ENCODE results near the gene WWOX.
"Not testable (repeated sequence)": the region's sequence is repeated elsewhere in the genome, so short reads cannot be mapped to it uniquely, and the experiment has no call there.

The WWOX gene

GRCh38 chr16:78576941-78577340 is 477.5 kb downstream of the WWOX start:
- no peak for DNase-seq (ENCODE audit: low read depth)

GRCh38 chr16:78577630-78578029 is 478.2 kb downstream of the WWOX start:
- DNase-seq (ENCODE audit: low read depth) = no peak

- DNase-seq (ENCODE audit: low read depth) = no peak
These were observed 479.6 kb downstream of the WWOX start for GRCh38 chr16:78579020-78579419.

GRCh38 chr16:78583441-78583840 is 484.0 kb downstream of the WWOX start:
- no peak for DNase-seq (ENCODE audit: low read depth)

GRCh38 chr16:78584213-78584860 is 484.9 kb downstream of the WWOX start:
- no peak for DNase-seq (ENCODE audit: low read depth)

- DNase-seq (ENCODE audit: low read depth) = no peak
These were observed 485.5 kb downstream of the WWOX start for GRCh38 chr16:78584991-78585390.

GRCh38 chr16:78589331-78589730 is 489.9 kb downstream of the WWOX start:
- DNase-seq (ENCODE audit: low read depth) = no peak

GRCh38 chr16:78591682-78592103 is 492.2 kb downstream of the WWOX start:
- DNase-seq (ENCODE audit: low read depth) = no peak

GRCh38 chr16:78592111-78592510 is 492.7 kb downstream of the WWOX start:
- no peak for DNase-seq (ENCODE audit: low read depth)

GRCh38 chr16:78593352-78593751 is 493.9 kb downstream of the WWOX start:
- DNase-seq (ENCODE audit: low read depth) = no peak

- no peak for DNase-seq (ENCODE audit: low read depth)
These were observed 494.7 kb downstream of the WWOX start for GRCh38 chr16:78594191-78594590.

GRCh38 chr16:78596348-78596995 is 497.0 kb downstream of the WWOX start:
- DNase-seq (ENCODE audit: low read depth) = no peak

GRCh38 chr16:78596996-78597422 is 497.6 kb downstream of the WWOX start:
- no peak for DNase-seq (ENCODE audit: low read depth)

- no peak for DNase-seq (ENCODE audit: low read depth)
These were observed 498.5 kb downstream of the WWOX start for GRCh38 chr16:78597809-78598570.

- DNase-seq (ENCODE audit: low read depth) = no peak
These were observed 499.8 kb downstream of the WWOX start for GRCh38 chr16:78599271-78599670.

- DNase-seq (ENCODE audit: low read depth) = not testable (repeated sequence)
These were observed 505.1 kb downstream of the WWOX start for GRCh38 chr16:78604423-78605062.

- DNase-seq (ENCODE audit: low read depth) = no peak
These were observed 506.2 kb downstream of the WWOX start for GRCh38 chr16:78605548-78606101.

GRCh38 chr16:78606545-78606944 is 507.1 kb downstream of the WWOX start:
- DNase-seq (ENCODE audit: low read depth) = no peak

GRCh38 chr16:78607022-78607421 is 507.6 kb downstream of the WWOX start:
- DNase-seq (ENCODE audit: low read depth) = no peak

- no peak for DNase-seq (ENCODE audit: low read depth)
These were observed 508.0 kb downstream of the WWOX start for GRCh38 chr16:78607465-78607864.

- no peak for DNase-seq (ENCODE audit: low read depth)
These were observed 508.9 kb downstream of the WWOX start for GRCh38 chr16:78608305-78608776.

All from stimulated activated CD8-positive, alpha-beta memory T cell treated with anti-CD3 and anti-CD28 coated beads, Interleukin-7, amount 100 ng/mL, for 24 hours (primary cell).